Aorta (tissue), 5 donors: ENCODE results near the gene FANCC. TPM values are rescaled to one million over a fixed set of nuclear protein-coding genes. Genes with fewer than 3 reads are reported as not detected.

Source experiments
- ATAC-seq: fragments of 200-7000 bp; cut with Tn5 transposase; one replicate; pipeline ENCODE4 v1.9.1; 2022; ENCODE audit warnings: moderate library complexity; ENCODE audit not compliant: low FRiP score
- DNase-seq, 2 donors: peaks; one replicate each; pipeline ENCODE4 v3.0.0-alpha.2; 2020
- H3K27ac ChIP-seq, 2 donors: one replicate each; pipeline ENCODE4 v1.5.1; 2013; ENCODE audit warnings: low read length in 2 of 2, mild to moderate bottlenecking in 2 of 2, moderate library complexity in 2 of 2, control low read depth in 1 of 2, inconsistent platforms in 1 of 2, low read depth in 1 of 2
- H3K27me3 ChIP-seq, 2 donors: one replicate each; pipeline ENCODE4 v1.6.1; 2013; ENCODE audit warnings: control low read depth in 1 of 2, low read length in 1 of 2, mild to moderate bottlenecking in 1 of 2, moderate library complexity in 1 of 2; ENCODE audit not compliant: insufficient read depth in 2 of 2, control insufficient read depth in 1 of 2
- H3K36me3 ChIP-seq, 2 donors: one replicate each; pipeline ENCODE4 v1.6.1; 2013; ENCODE audit warnings: control low read depth in 1 of 2, low read length in 1 of 2, mild to moderate bottlenecking in 1 of 2; ENCODE audit not compliant: insufficient read depth in 2 of 2, control insufficient read depth in 1 of 2
- H3K4me1 ChIP-seq, 2 donors: one replicate each; pipeline ENCODE4 v1.6.1; 2013; ENCODE audit warnings: low read length in 2 of 2, control low read depth in 1 of 2, mild to moderate bottlenecking in 1 of 2, moderate library complexity in 1 of 2; ENCODE audit not compliant: insufficient read depth in 2 of 2, control insufficient read depth in 1 of 2
- H3K4me3 ChIP-seq, 2 donors: one replicate each; pipeline ENCODE4 v1.5.1; 2013; ENCODE audit warnings: low read length in 2 of 2, control low read depth in 1 of 2, mild to moderate bottlenecking in 1 of 2
- H3K9me3 ChIP-seq: one replicate; pipeline ENCODE4 v1.6.1; 2013; ENCODE audit warnings: mild to moderate bottlenecking, low read length; ENCODE audit not compliant: control insufficient read depth
- WGBS, 2 donors: extraction: QIAGEN DNeasy Blood & Tissue Kit; methylation state at CpG; one replicate each; pipeline ENCODE4 v1.1.7; 2013; 5-methylcytosine and 5-hydroxymethylcytosine counted together
- intact Hi-C, 2 donors: fragments of 100-400 bp; cut with DNase I; formaldehyde crosslinking; loops; one replicate each; pipeline versions ENCODE4 v1.14.2 to v1.15.0; 2022
- polyA plus RNA-seq, 2 donors: library from polyadenylated mRNA; stranded (reverse); fragments of 200-250 nt; gene quantifications; one replicate each; pipeline ENCODE4 v1.2.3, GENCODE V29; 2013
- total RNA-seq, 2 donors: library from RNA; stranded (reverse); fragmentation: NEBNext Ultra II Directional; extraction: Animal tissue kit (Norgen Biotek cat#: 25700); gene quantifications; one replicate each; pipeline ENCODE4 v1.2.1, GENCODE V29; 2021
- donor health status: healthy with polysubstance abuse.
- donor health status: Bipolar disorder and iron deficiency.
- donor health status: DM: no; HTN: no; CAD: no.
- donor health status: DM: no; HTN: no; CAD: no.
- donor health status: DM: yes; HTN: yes; CAD: no.

The FANCC gene
- total and polyA plus RNA-seq, 4 donors, result 1.5 to 10.9 (median 5.8) TPM

GRCh38 chr9:95316794-95317118 is 753 bp downstream of the FANCC start:
- 1% methylated on average over 22 of the region's 22 CpGs for WGBS, 2 donors
- peak; percentile 73 to 85 for DNase-seq
- Histone ChIP-seq H3K4me3 (peak overlapping the region; percentile 66 to 73), H3K27ac (peak overlapping the region in 1 of 2 donors; percentile 55), H3K36me3 (no peaks in the 10 kb centered on the region), H3K4me1 (no peaks in the 10 kb centered on the region), H3K9me3 (no peaks in the 10 kb centered on the region), H3K27me3 (no peaks in the 10 kb centered on the region)
- ATAC-seq, result peak; percentile 66
- intact Hi-C loops, result loop anchor here in 1 of 2 donors (5.0 kb wide), 1 partner anchor 191 kb away; no protein-coding TSS in a partner anchor

GRCh38 chr9:95316274-95316673 is 1.2 kb downstream of the FANCC start:
- ATAC-seq (no peak), DNase-seq (no peak)
- no peaks in the 10 kb centered on the region for H3K27me3 ChIP-seq
- intact Hi-C loops, result loop anchor here in 1 of 2 donors (5.0 kb wide), 1 partner anchor 191 kb away; no protein-coding TSS in a partner anchor
- WGBS, 2 donors, result 35 to 38% methylated on average over 3 of the region's 3 CpGs
- no peaks in the 10 kb centered on the region for H3K9me3 ChIP-seq
- H3K4me3 ChIP-seq, result peak overlapping the region in 1 of 2 donors; percentile 66
- H3K36me3 ChIP-seq, result no peaks in the 10 kb centered on the region
- no peak overlapping the region for H3K27ac ChIP-seq
- no peaks in the 10 kb centered on the region for H3K4me1 ChIP-seq

GRCh38 chr9:95315108-95315746 is 2.3 kb downstream of the FANCC start:
- no peak overlapping the region for H3K4me3 ChIP-seq
- H3K4me1 ChIP-seq, result no peaks in the 10 kb centered on the region
- no peaks in the 10 kb centered on the region for H3K27me3 ChIP-seq
- no peaks in the 10 kb centered on the region for H3K36me3 ChIP-seq
- no peak for DNase-seq
- H3K9me3 ChIP-seq, result no peaks in the 10 kb centered on the region
- no peak for ATAC-seq
- no peak overlapping the region for H3K27ac ChIP-seq
- WGBS, 2 donors, result 96% methylated on average over 12 of the region's 12 CpGs
- intact Hi-C loops, result loop anchor here in 1 of 2 donors (5.0 kb wide), 1 partner anchor 192 kb away; no protein-coding TSS in a partner anchor

- intact Hi-C loops, result no loop called here
- ATAC-seq (peak; percentile 35), DNase-seq (peak; percentile 68 to 84)
- 34 to 39% methylated on average over 29 of the region's 29 CpGs for WGBS, 2 donors
- H3K27ac ChIP-seq, result no peak overlapping the region
- H3K4me3 ChIP-seq, result no peak overlapping the region
- H3K36me3 ChIP-seq, result no peaks in the 10 kb centered on the region
- no peaks in the 10 kb centered on the region for H3K4me1 ChIP-seq
- no peaks in the 10 kb centered on the region for H3K27me3 ChIP-seq
- H3K9me3 ChIP-seq, result no peaks in the 10 kb centered on the region
Observed at GRCh38 chr9:95313010-95313498, 4.5 kb downstream of the FANCC start.

GRCh38 chr9:95311961-95312360 is 5.5 kb downstream of the FANCC start:
- Histone ChIP-seq H3K27me3 (no peaks in the 10 kb centered on the region), H3K27ac (no peak overlapping the region), H3K9me3 (no peaks in the 10 kb centered on the region), H3K4me1 (no peaks in the 10 kb centered on the region), H3K36me3 (no peaks in the 10 kb centered on the region), H3K4me3 (no peak overlapping the region)
- ATAC-seq, result no peak
- DNase-seq, result no peak
- intact Hi-C loops, result no loop called here
- WGBS, 2 donors, result 63 to 66% methylated on average over 3 of the region's 3 CpGs

- Histone ChIP-seq H3K27ac (no peak overlapping the region), H3K9me3 (no peaks in the 10 kb centered on the region), H3K4me1 (no peaks in the 10 kb centered on the region), H3K27me3 (peaks cover 0 to 3% of the 10 kb centered on the region in 2 donors), H3K4me3 (no peak overlapping the region), H3K36me3 (no peaks in the 10 kb centered on the region)
- intact Hi-C loops, result no loop called here
- no peak for DNase-seq
- ATAC-seq, result no peak
Observed at GRCh38 chr9:95307538-95307937, 10.0 kb downstream of the FANCC start.

GRCh38 chr9:95306819-95307218 is 10.7 kb downstream of the FANCC start:
- DNase-seq (no peak), ATAC-seq (no peak)
- intact Hi-C loops, result no loop called here
- H3K4me1 ChIP-seq, result no peaks in the 10 kb centered on the region
- no peak overlapping the region for H3K4me3 ChIP-seq
- no peak overlapping the region for H3K27ac ChIP-seq
- H3K9me3 ChIP-seq, result no peaks in the 10 kb centered on the region
- 99% methylated on average over 6 of the region's 6 CpGs for WGBS, 2 donors
- peaks cover 0 to 3% of the 10 kb centered on the region in 2 donors for H3K27me3 ChIP-seq
- H3K36me3 ChIP-seq, result no peaks in the 10 kb centered on the region

- ATAC-seq (no peak), DNase-seq (no peak)
- no peaks in the 10 kb centered on the region for H3K36me3 ChIP-seq
- H3K4me1 ChIP-seq, result no peaks in the 10 kb centered on the region
- 71 to 86% methylated on average over 3 of the region's 3 CpGs for WGBS, 2 donors
- no peaks in the 10 kb centered on the region for H3K9me3 ChIP-seq
- H3K27me3 ChIP-seq, result peaks cover 0 to 3% of the 10 kb centered on the region in 2 donors
- intact Hi-C loops, result no loop called here
- no peak overlapping the region for H3K4me3 ChIP-seq
- H3K27ac ChIP-seq, result no peak overlapping the region
Observed at GRCh38 chr9:95305770-95306492, 11.6 kb downstream of the FANCC start.

- intact Hi-C loops, result no loop called here
- Histone ChIP-seq H3K27ac (no peak overlapping the region), H3K27me3 (peaks cover 0 to 3% of the 10 kb centered on the region in 2 donors), H3K9me3 (no peaks in the 10 kb centered on the region), H3K4me1 (no peaks in the 10 kb centered on the region), H3K4me3 (no peak overlapping the region), H3K36me3 (no peaks in the 10 kb centered on the region)
- ATAC-seq (no peak), DNase-seq (no peak)
- 92 to 95% methylated on average over 5 of the region's 5 CpGs for WGBS, 2 donors
Observed at GRCh38 chr9:95302479-95302878, 15.0 kb downstream of the FANCC start.
